GM12878 (cell line): ENCODE results near the gene RALB. TPM values are rescaled to one million over a fixed set of nuclear protein-coding genes. Genes with fewer than 3 reads are reported as not detected.

ENCODE experiments used
- ATAC-seq: fragments of 200-7000 bp; cut with Tn5 transposase; 3 replicates; pipeline ENCODE4 v1.9.1; 2020; ENCODE audit warnings: mild to moderate bottlenecking, moderate library complexity
- BruUV-seq: library from RNA; stranded (reverse); fragments of 400-500 nt; replicated peaks from 2 replicates; lab custom pipeline; 2021; lab: Mats Ljungman, UMichigan
- CTCF ChIA-PET: fragments of 300-600 bp; sonication (Branson Sonifier 250); formaldehyde crosslinking; extraction: SDS; loops from one replicate; lab custom pipeline; 2021; ENCODE audit warnings: inconsistent platforms; lab: Yijun Ruan, JAX
- POLR2A ChIA-PET: fragments of 350-600 bp; formaldehyde crosslinking; extraction: SDS; loops from one replicate; lab custom pipeline; 2021; ENCODE audit warnings: inconsistent platforms; lab: Charles Lee
- RAD21 ChIA-PET: fragments of 300-600 bp; sonication (Branson Sonifier 250); formaldehyde crosslinking; loops from one replicate; lab custom pipeline; 2023; ENCODE audit warnings: antibody characterized with exemption; ENCODE audit not compliant: unreplicated experiment; lab: Charles Lee
- SMC1A ChIA-PET: fragments of 300-600 bp; sonication (Branson Sonifier 250); formaldehyde crosslinking; loops from one replicate; lab custom pipeline; 2023; ENCODE audit not compliant: unreplicated experiment, uncharacterized antibody; lab: Charles Lee
- DNase-seq: peaks from one replicate; pipeline ENCODE4 v3.0.0-alpha.2; 2011; ENCODE audit warnings: low read depth, low spot score
- FAIRE-seq: peaks from 3 replicates; lab custom pipeline; 2011; peaks lifted over from hg19 to GRCh38; lab: Jason Lieb, UNC
- H2AFZ ChIP-seq: 2 replicates; pipeline ENCODE4 v1.6.0; 2011; ENCODE audit warnings: low read depth, low read length, control low read depth; ENCODE audit not compliant: control insufficient read depth
- H3K27ac ChIP-seq: 2 replicates; pipeline ENCODE4 v1.5.1; 2011; ENCODE audit warnings: control low read depth; ENCODE audit not compliant: control insufficient read depth, insufficient read depth
- H3K27me3 ChIP-seq, 2 experiments: replicated peaks in 1 of 2; 2 replicates each; pipeline versions ENCODE4 v1.6.0 to v1.6.1; 2011; ENCODE audit warnings: low read length in 1 of 2; ENCODE audit not compliant: control insufficient read depth in 2 of 2, insufficient read depth in 2 of 2
- H3K36me3 ChIP-seq, 2 experiments: 2 replicates each; pipeline ENCODE4 v1.5.1; 2011; ENCODE audit warnings: low read length in 1 of 2; ENCODE audit not compliant: control insufficient read depth in 2 of 2, insufficient read depth in 2 of 2
- H3K4me1 ChIP-seq: 2 replicates; pipeline ENCODE4 v1.6.1; 2011; ENCODE audit warnings: mild to moderate bottlenecking, low read length, moderate library complexity, mixed read lengths; ENCODE audit not compliant: control insufficient read depth, insufficient read depth
- H3K4me2 ChIP-seq: 2 replicates; pipeline ENCODE4 v1.6.0; 2011; ENCODE audit warnings: control low read depth; ENCODE audit not compliant: control insufficient read depth, insufficient read depth
- H3K4me3 ChIP-seq: fragments of 200-600 bp; sonication (generic); 2 replicates; pipeline ENCODE4 v1.5.1; 2016
- H3K79me2 ChIP-seq: 2 replicates; pipeline ENCODE4 v1.6.0; 2011; ENCODE audit warnings: low read length; ENCODE audit not compliant: control insufficient read depth, insufficient read depth
- H3K9ac ChIP-seq: 2 replicates; pipeline ENCODE4 v1.8.0; 2011; ENCODE audit warnings: low read length, control low read depth, mixed read lengths; ENCODE audit not compliant: control insufficient read depth, insufficient read depth
- H3K9me3 ChIP-seq: replicated peaks from 3 replicates; pipeline ENCODE4 v1.5.1; 2011; ENCODE audit warnings: mild to moderate bottlenecking, low read length; ENCODE audit not compliant: control insufficient read depth, insufficient read depth
- H4K20me1 ChIP-seq: 2 replicates; pipeline ENCODE4 v1.6.0; 2011; ENCODE audit not compliant: control insufficient read depth, insufficient read depth
- EZH2 ChIP-seq: IDR thresholded peaks from 2 replicates; pipeline ENCODE4 v1.6.1; 2012; ENCODE audit warnings: low read depth, mild to moderate bottlenecking, control low read depth, inconsistent platforms, low read length, borderline replicate concordance; ENCODE audit not compliant: control insufficient read depth
- LARP7 ChIP-seq: fragments of 450-650 bp; IDR thresholded peaks from 2 replicates; pipeline ENCODE4 v1.6.1; 2017; ENCODE audit warnings: mild to moderate bottlenecking
- MXI1 ChIP-seq: fragments of 150-350 bp; IDR thresholded peaks from 2 replicates; pipeline ENCODE4 v1.6.1; 2011; ENCODE audit warnings: low read depth, mild to moderate bottlenecking, inconsistent platforms, low read length, improper control_type of control experiment
- NR2F1 ChIP-seq: fragments of 450-650 bp; conservative IDR thresholded peaks from 2 replicates; pipeline ENCODE4 v1.6.1; 2017; ENCODE audit warnings: mild to moderate bottlenecking
- NRF1 ChIP-seq: conservative IDR thresholded peaks from 2 replicates; pipeline ENCODE4 v1.6.1; 2011; ENCODE audit warnings: mild to moderate bottlenecking, low read depth, low read length, improper control_type of control experiment
- RELA ChIP-seq: fragments of 450-650 bp; IDR thresholded peaks from 2 replicates; pipeline ENCODE4 v1.8.0; 2014; ENCODE audit warnings: borderline replicate concordance; ENCODE audit not compliant: partially characterized antibody
- SIN3A ChIP-seq: IDR thresholded peaks from 2 replicates; pipeline ENCODE4 v1.6.1; 2012; ENCODE audit warnings: low read depth, low read length, improper control_type of control experiment
- SP1 ChIP-seq: IDR thresholded peaks from one replicate; pipeline ENCODE4 v1.6.1; 2011; ENCODE audit warnings: low read depth, low read length
- SUZ12 ChIP-seq: fragments of 200-600 bp; sonication (generic); IDR thresholded peaks from one replicate; pipeline ENCODE4 v1.6.1; 2018; ENCODE audit warnings: antibody characterized with exemption, mild to moderate bottlenecking; ENCODE audit not compliant: unreplicated experiment
- ZNF622 ChIP-seq: fragments of 450-650 bp; IDR thresholded peaks from 2 replicates; pipeline ENCODE4 v1.6.1; 2017; ENCODE audit warnings: mild to moderate bottlenecking, inconsistent platforms
- WGBS: methylation state at CpG from one replicate; pipeline ENCODE4 v1.1.6; 2016; ENCODE audit warnings: low lambda C conversion rate; ENCODE audit not compliant: insufficient replicate concordance, insufficient coverage; ENCODE audit errors: missing lambda C conversion rate; 5-methylcytosine and 5-hydroxymethylcytosine counted together
- in situ Hi-C: fragments of 300-500 bp; cut with MboI; formaldehyde crosslinking; loops from 9 replicates; pipeline ENCODE4 v1.14.3; 2018; ENCODE audit warnings: mixed read lengths
- intact Hi-C: fragments of 100-400 bp; cut with micrococcal nuclease; formaldehyde crosslinking; loops from one replicate; pipeline ENCODE4 v1.14.2; 2022; ENCODE audit not compliant: unreplicated experiment
- polyA plus RNA-seq, 11 experiments: library from polyadenylated mRNA; depleted of rRNA in 4 of 11; unstranded in 6 of 11; stranded (reverse) in 5 of 11; fragments of >200 nt; fragmentation: Nextera tagmentation in 4 of 11; fragmentation: Illumina TruSeq in 1 of 11; extraction: Ambion mirVana in 4 of 11; extraction: Trizol in 1 of 11; gene quantifications; 1 replicate in 1 of 11; 2 replicates in 10 of 11; pipeline versions ENCODE4 v1.2.1 to v1.2.3, GENCODE V29; 2011 to 2016; ENCODE audit warnings: inconsistent platforms in 2 of 11, missing spikeins in 2 of 11, low read depth in 1 of 11
- total RNA-seq, 4 experiments: library from RNA; depleted of rRNA in 3 of 4; stranded (reverse); fragments of >200 nt in 3 of 4; fragmentation: Illumina TruSeq in 1 of 4; extraction: Trizol in 1 of 4; gene quantifications; 2 replicates each; pipeline versions ENCODE4 v1.2.1 to v1.2.3, GENCODE V29; 2013 to 2021
- TF ChIP-seq, protein P1 (sequence below): fragments of 150-350 bp; IDR thresholded peaks from 2 replicates; pipeline ENCODE4 v1.6.1; 2016; ENCODE audit warnings: low read depth, low read length
- TF ChIP-seq, protein P2 (sequence below): fragments of 450-650 bp; formaldehyde crosslinking; IDR thresholded peaks from 2 replicates; pipeline ENCODE4 v1.4.0; 2022; ENCODE audit warnings: mild to moderate bottlenecking, moderate library complexity

The RALB gene
- total and polyA plus RNA-seq, 10 of the 15 experiments (the other 5 are each of a cell fraction or from before 2014, with no cell fraction given) = 8.3 to 54.0 (median 24.2) TPM

DNA sequence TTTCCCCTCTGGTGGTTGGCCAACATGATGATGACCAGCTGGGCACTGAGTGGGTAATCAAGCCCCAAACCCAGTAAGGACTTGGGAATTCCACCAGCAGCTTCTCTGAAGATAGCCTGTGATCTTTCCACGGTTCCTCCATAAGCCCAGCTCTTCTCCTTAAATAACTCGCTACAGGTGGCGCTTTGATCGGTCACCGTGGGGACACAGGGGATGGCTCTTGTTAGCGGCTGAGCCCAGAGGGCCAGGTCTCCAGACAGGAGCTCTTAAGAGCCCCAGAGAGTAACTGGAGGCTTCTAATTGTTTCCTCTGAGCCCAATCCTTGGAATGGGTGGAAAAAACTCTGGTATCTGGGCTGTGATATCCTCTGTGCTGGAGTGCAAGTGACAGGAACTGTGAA lies 79.7 kb downstream of the RALB start:
- no peak for DNase-seq
- RAD21 ChIA-PET = no interaction called here
- TF ChIP-seq NR2F1 (no peak), NRF1 (no peak), ZNF622 (no peak), SUZ12 (no peak), EZH2 (no peak), RELA (no peak), SIN3A (no peak), SP1 (no peak), MXI1 (no peak), LARP7 (no peak)
- TF ChIP-seq, protein P1, sequence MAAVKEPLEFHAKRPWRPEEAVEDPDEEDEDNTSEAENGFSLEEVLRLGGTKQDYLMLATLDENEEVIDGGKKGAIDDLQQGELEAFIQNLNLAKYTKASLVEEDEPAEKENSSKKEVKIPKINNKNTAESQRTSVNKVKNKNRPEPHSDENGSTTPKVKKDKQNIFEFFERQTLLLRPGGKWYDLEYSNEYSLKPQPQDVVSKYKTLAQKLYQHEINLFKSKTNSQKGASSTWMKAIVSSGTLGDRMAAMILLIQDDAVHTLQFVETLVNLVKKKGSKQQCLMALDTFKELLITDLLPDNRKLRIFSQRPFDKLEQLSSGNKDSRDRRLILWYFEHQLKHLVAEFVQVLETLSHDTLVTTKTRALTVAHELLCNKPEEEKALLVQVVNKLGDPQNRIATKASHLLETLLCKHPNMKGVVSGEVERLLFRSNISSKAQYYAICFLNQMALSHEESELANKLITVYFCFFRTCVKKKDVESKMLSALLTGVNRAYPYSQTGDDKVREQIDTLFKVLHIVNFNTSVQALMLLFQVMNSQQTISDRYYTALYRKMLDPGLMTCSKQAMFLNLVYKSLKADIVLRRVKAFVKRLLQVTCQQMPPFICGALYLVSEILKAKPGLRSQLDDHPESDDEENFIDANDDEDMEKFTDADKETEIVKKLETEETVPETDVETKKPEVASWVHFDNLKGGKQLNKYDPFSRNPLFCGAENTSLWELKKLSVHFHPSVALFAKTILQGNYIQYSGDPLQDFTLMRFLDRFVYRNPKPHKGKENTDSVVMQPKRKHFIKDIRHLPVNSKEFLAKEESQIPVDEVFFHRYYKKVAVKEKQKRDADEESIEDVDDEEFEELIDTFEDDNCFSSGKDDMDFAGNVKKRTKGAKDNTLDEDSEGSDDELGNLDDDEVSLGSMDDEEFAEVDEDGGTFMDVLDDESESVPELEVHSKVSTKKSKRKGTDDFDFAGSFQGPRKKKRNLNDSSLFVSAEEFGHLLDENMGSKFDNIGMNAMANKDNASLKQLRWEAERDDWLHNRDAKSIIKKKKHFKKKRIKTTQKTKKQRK = no peak
- TF ChIP-seq, protein P2, sequence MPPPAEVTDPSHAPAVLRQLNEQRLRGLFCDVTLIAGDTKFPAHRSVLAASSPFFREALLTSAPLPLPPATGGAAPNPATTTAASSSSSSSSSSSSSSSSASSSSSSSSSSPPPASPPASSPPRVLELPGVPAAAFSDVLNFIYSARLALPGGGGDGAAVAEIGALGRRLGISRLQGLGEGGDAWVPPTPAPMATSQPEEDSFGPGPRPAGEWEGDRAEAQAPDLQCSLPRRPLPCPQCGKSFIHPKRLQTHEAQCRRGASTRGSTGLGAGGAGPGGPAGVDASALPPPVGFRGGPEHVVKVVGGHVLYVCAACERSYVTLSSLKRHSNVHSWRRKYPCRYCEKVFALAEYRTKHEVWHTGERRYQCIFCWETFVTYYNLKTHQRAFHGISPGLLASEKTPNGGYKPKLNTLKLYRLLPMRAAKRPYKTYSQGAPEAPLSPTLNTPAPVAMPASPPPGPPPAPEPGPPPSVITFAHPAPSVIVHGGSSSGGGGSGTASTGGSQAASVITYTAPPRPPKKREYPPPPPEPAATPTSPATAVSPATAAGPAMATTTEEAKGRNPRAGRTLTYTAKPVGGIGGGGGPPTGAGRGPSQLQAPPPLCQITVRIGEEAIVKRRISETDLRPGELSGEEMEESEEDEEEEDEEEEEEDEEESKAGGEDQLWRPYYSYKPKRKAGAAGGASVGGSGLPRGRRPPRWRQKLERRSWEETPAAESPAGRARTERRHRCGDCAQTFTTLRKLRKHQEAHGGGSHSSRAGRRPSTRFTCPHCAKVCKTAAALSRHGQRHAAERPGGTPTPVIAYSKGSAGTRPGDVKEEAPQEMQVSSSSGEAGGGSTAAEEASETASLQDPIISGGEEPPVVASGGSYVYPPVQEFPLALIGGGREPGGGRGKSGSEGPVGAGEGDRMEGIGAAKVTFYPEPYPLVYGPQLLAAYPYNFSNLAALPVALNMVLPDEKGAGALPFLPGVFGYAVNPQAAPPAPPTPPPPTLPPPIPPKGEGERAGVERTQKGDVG (CRISPR knock-in tag) = no peak
- TF ChIP-seq, all 136 proteins: peak for 0
- H4K20me1 ChIP-seq = no peaks in the 10 kb centered on the region
- H2AFZ ChIP-seq = no peak overlapping the region
- POLR2A ChIA-PET = no interaction called here
- H3K4me2 ChIP-seq = no peak overlapping the region
- H3K36me3 ChIP-seq = no peaks in the 10 kb centered on the region
- no peaks in the 10 kb centered on the region for H3K79me2 ChIP-seq
- CTCF ChIA-PET = no interaction called here
- WGBS = 60% methylated on average over 6 of the region's 6 CpGs
- SMC1A ChIA-PET = no interaction called here
- in situ Hi-C loops = no loop called here
- ATAC-seq = no peak
- no peak overlapping the region for H3K9ac ChIP-seq
- H3K4me3 ChIP-seq = no peak overlapping the region
- intact Hi-C loops = no loop called here
- no peak for FAIRE-seq
- no peaks in the 10 kb centered on the region; the same call in 1 of the 2 replicates for H3K4me1 ChIP-seq
- peaks cover 5 to 7% of the 10 kb centered on the region in 2 experiments for H3K27me3 ChIP-seq
- BruUV-seq = no TSS peak
- H3K27ac ChIP-seq = no peak overlapping the region
- H3K9me3 ChIP-seq = no peaks in the 10 kb centered on the region
